ENCODE results near the gene GTF2IRD1.
A peak's percentile ranks its signal among the peaks of the same experiment; 100 is the strongest.

GTF2IRD1 gene

GRCh38 chr7:74452748-74453321, 871 bp upstream of the GTF2IRD1 start:
- Histone ChIP-seq H3K36me3 (ENCODE audit: control insufficient read depth, low read length) (peaks cover 4% of the 10 kb centered on the region), H4K20me1 (ENCODE audit: control insufficient read depth, insufficient read depth, low read depth, low read length) (no peaks in the 10 kb centered on the region), H3K9me2 (replicated peaks; ENCODE audit: control insufficient read depth, low read length) (no peaks in the 10 kb centered on the region), H3K4me1 (ENCODE audit: control insufficient read depth, low read length) (peaks cover 52% of the 10 kb centered on the region), H3K4me3 (ENCODE audit: low read length) (peak overlapping the region; percentile 78), H3F3A (ENCODE audit: control insufficient read depth, insufficient read depth) (peaks cover 13% of the 10 kb centered on the region), H3K27me3 (ENCODE audit: control insufficient read depth, low read length) (no peaks in the 10 kb centered on the region), H3K9me3 (ENCODE audit: control insufficient read depth, insufficient read depth, low read length) (peaks cover 9% of the 10 kb centered on the region; the same call in 1 of the 2 replicates), H3K27ac (ENCODE audit: low read depth, low read length) (no peak overlapping the region), H3K4me2 (ENCODE audit: low read length) (peak overlapping the region; percentile 91), H3K79me2 (ENCODE audit: control insufficient read depth, low read length) (peaks cover 40% of the 10 kb centered on the region)
- TF ChIP-seq EZH2phosphoT487 (IDR thresholded peaks at IDR 0.05; ENCODE audit: borderline replicate concordance, low read length) (no peak), CTCF (IDR thresholded peaks at IDR 0.05; ENCODE audit: low read depth, low read length, poor library complexity, severe bottlenecking) (no peak)

- H3K4me1 ChIP-seq (ENCODE audit: control insufficient read depth, low read length): peaks cover 60% of the 10 kb centered on the region
- H3K79me2 ChIP-seq (ENCODE audit: control insufficient read depth, low read length): peaks cover 54% of the 10 kb centered on the region
- peaks cover 9% of the 10 kb centered on the region; the same call in 1 of the 2 replicates for H3K9me3 ChIP-seq (ENCODE audit: control insufficient read depth, insufficient read depth, low read length)
- peak overlapping the region; percentile 78 for H3K4me3 ChIP-seq (ENCODE audit: low read length)
- H3F3A ChIP-seq (ENCODE audit: control insufficient read depth, insufficient read depth): peaks cover 12% of the 10 kb centered on the region
- TF ChIP-seq CTCF (IDR thresholded peaks at IDR 0.05; ENCODE audit: low read depth, low read length, poor library complexity, severe bottlenecking): no peak
- no peak for TF ChIP-seq EZH2phosphoT487 (IDR thresholded peaks at IDR 0.05; ENCODE audit: borderline replicate concordance, low read length)
- H3K27me3 ChIP-seq (ENCODE audit: control insufficient read depth, low read length): no peaks in the 10 kb centered on the region
- peaks cover 8% of the 10 kb centered on the region for H3K36me3 ChIP-seq (ENCODE audit: control insufficient read depth, low read length)
- H3K27ac ChIP-seq (ENCODE audit: low read depth, low read length): peak overlapping the region; percentile 16
- no peaks in the 10 kb centered on the region for H4K20me1 ChIP-seq (ENCODE audit: control insufficient read depth, insufficient read depth, low read depth, low read length)
- peak overlapping the region; percentile 79 for H3K4me2 ChIP-seq (ENCODE audit: low read length)
- no peaks in the 10 kb centered on the region for H3K9me2 ChIP-seq (replicated peaks; ENCODE audit: control insufficient read depth, low read length)
Observed at GRCh38 chr7:74454021-74454924, 567 bp downstream of the GTF2IRD1 start.

GRCh38 chr7:74454925-74455288, 1.2 kb downstream of the GTF2IRD1 start:
- Histone ChIP-seq H3K4me1 (ENCODE audit: control insufficient read depth, low read length) (peaks cover 59% of the 10 kb centered on the region), H3K4me3 (ENCODE audit: low read length) (peak overlapping the region; percentile 78), H3K27me3 (ENCODE audit: control insufficient read depth, low read length) (no peaks in the 10 kb centered on the region), H3K79me2 (ENCODE audit: control insufficient read depth, low read length) (peaks cover 61% of the 10 kb centered on the region), H3K36me3 (ENCODE audit: control insufficient read depth, low read length) (peaks cover 13% of the 10 kb centered on the region), H3K9me3 (ENCODE audit: control insufficient read depth, insufficient read depth, low read length) (peaks cover 9% of the 10 kb centered on the region; the same call in 1 of the 2 replicates), H3K27ac (ENCODE audit: low read depth, low read length) (no peak overlapping the region; the same call in 1 of the 2 replicates), H3K4me2 (ENCODE audit: low read length) (peak overlapping the region; percentile 79), H4K20me1 (ENCODE audit: control insufficient read depth, insufficient read depth, low read depth, low read length) (peaks cover 2% of the 10 kb centered on the region; the same call in 1 of the 2 replicates), H3K9me2 (replicated peaks; ENCODE audit: control insufficient read depth, low read length) (no peaks in the 10 kb centered on the region), H3F3A (ENCODE audit: control insufficient read depth, insufficient read depth) (peaks cover 10% of the 10 kb centered on the region)
- TF ChIP-seq CTCF (IDR thresholded peaks at IDR 0.05; ENCODE audit: low read depth, low read length, poor library complexity, severe bottlenecking) (no peak), EZH2phosphoT487 (IDR thresholded peaks at IDR 0.05; ENCODE audit: borderline replicate concordance, low read length) (no peak)

Data from DOHH2 (cell line).